GM10847 (cell line): ENCODE results near the gene CDC42EP3.

Experiments
- POLR2A ChIP-seq: IDR thresholded peaks from 2 replicates; pipeline ENCODE4 v1.6.1; 2011; ENCODE audit not compliant: insufficient read length; ENCODE audit errors: extremely low read depth

Gene CDC42EP3

DNA sequence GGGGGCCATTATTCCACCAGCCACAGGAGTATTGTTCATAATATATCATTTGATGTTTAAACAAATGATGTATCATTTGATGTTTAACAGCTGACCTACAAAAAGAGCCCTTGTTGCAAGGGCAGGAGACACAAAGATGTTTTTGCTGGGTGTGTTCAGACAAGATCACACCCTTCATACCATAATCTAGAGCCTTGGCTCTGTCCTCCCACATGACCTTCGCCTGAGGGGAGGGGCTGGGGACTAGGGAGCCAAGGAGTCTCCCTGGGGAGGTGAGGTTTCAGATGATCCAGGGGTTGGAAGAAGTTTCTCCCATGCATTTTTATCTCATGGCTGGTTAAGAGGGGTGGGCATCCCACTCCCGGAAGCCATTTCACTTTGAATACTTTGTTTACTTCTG is 33.5 kb downstream of the CDC42EP3 start:
- TF ChIP-seq POLR2A: no peak

DNA sequence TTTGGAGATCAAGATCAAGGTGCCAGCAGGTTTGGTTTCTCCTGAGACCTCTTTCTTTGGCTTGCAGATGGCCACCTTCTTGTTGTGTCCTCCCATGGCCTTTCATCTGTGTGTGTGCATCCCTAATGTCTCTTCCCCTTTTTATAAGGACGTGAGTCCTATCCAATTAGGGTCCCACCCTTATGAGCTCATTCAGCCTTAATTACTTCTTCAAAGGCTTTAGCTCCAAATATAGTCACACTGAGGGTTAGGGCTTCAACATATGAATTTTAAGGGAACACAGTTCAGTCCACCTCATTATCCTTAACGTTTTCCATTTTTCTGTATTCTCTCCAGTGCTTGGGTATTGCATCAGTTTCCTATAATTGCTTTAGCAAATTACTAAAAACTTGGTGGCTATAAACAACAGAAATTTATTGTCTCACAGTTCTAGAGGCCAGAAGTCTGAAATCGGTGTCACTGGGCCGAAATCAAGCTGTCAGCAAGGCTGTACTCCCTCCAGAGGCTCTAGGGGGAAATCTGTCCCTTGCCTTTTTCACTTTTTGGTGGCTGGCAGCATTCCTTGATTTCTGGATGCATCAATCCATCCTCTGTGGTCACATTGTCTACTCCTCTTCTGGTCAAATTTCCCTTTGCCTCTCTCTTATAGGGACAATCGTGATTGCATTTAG is 34.1 kb downstream of the CDC42EP3 start:
- TF ChIP-seq POLR2A: no peak

DNA sequence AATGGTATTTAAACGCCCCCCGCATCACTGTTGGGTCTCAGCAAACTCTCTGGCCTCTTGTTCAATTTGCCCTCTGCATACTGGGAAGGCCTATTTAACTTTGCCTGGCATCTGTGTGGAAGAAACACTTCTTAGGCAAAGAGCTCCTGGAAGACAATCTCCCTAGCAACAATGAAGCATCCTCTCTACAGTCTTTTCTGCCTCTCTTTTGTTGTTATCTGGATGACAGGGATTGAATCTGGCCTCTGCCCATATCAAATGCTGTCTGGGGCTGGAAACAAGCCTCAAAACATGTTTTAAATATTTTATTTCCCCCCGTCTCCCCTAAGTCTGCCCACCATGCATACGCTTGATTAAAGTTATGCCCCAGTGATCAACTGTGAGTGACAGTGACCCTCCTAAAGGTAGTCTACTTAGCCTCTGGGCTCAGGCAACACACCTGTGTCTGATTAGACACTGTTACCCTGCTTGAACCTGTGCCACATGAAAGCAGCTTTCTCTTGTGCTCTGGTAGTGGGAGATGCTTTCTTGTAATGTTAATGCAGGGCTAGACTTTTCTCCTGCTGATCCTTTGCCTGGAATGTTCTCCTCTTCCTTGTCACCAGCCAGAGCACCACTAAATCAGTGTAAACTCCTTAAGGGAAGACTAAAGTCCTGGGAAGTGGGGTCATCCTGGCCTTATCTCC is 34.9 kb downstream of the CDC42EP3 start:
- TF ChIP-seq POLR2A: no peak

DNA sequence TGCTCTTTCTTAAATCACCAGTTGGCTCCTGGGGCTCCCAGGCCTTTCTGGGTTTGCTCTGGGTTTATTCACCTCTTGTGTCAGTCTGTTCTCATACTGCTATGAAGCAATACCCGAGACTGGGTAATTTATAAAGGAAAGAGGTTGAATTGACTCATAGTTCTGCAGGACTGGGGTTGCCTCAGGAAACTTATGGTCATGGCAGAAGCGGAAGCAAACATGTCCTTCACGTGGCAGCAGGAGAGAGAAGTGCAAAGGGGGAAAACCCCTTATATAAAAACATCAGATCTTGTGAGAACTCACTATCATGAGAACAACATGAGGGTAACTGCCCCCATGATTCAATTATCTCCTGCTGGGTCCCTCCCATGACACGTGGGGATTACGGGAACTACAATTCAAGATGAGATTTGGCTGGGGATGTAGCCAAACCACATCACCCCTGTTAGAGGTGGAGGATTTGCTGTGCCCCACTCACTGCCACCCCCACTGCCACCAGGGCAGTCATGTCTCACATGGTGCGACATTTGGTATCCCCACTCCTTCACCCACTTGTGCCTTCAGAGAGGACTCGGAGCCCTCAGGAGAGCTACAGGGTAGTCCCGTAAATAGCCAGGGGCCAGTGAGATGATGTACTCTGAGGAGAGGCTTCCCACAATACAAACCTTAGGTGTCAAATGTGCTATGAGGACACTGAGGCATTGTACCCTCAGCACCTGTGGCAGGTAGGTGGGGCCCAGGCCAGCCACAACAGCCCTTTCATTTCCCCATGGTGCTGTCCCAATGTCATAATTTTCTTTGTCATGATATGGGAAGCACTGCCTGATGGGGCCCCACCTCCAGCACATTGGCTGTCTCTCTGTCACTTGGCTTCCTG is 35.7 kb downstream of the CDC42EP3 start:
- no peak for TF ChIP-seq POLR2A

GRCh38 chr2:37634914-37635503 is 36.4 kb downstream of the CDC42EP3 start:
- no peak for TF ChIP-seq POLR2A

- no peak for TF ChIP-seq POLR2A
Observed at GRCh38 chr2:37633845-37634244, 37.6 kb downstream of the CDC42EP3 start.

DNA sequence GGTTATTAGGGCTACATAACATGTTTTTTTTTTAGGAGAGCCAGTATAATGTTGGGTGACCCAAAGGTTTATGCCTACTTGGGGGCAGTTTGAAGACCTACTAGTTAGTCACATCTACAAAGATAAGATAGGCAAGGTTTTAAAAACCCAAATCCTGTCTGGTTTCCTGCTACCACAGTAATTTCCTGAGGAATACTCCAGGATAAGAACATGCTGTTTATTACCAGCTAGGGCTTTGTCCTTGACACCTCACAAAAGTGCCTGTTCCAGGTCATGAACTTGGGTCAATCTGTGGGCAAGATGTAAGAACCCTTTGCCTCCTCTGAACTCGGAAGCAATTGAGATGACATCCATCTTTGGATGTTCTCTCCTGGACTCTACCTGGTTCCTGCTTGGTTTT is 38.2 kb downstream of the CDC42EP3 start:
- TF ChIP-seq POLR2A: no peak

- TF ChIP-seq POLR2A: no peak
Observed at GRCh38 chr2:37632310-37632709, 39.1 kb downstream of the CDC42EP3 start.

GRCh38 chr2:37631698-37632097 is 39.7 kb downstream of the CDC42EP3 start:
- TF ChIP-seq POLR2A: no peak

GRCh38 chr2:37631292-37631691 is 40.1 kb downstream of the CDC42EP3 start:
- no peak for TF ChIP-seq POLR2A

- no peak for TF ChIP-seq POLR2A
Observed at GRCh38 chr2:37630776-37631175, 40.7 kb downstream of the CDC42EP3 start.

- no peak for TF ChIP-seq POLR2A
Observed at GRCh38 chr2:37630301-37630700, 41.1 kb downstream of the CDC42EP3 start.

GRCh38 chr2:37629529-37629928 is 41.9 kb downstream of the CDC42EP3 start:
- no peak for TF ChIP-seq POLR2A

GRCh38 chr2:37627710-37628109 is 43.7 kb downstream of the CDC42EP3 start:
- no peak for TF ChIP-seq POLR2A

- TF ChIP-seq POLR2A: no peak
Observed at GRCh38 chr2:37625796-37626571, 45.5 kb downstream of the CDC42EP3 start.

- TF ChIP-seq POLR2A: no peak
Observed at GRCh38 chr2:37625156-37625555, 46.3 kb downstream of the CDC42EP3 start.
